H1 (cell line): ENCODE measurements around the gene GPR161. TPM values are rescaled to one million over a fixed set of nuclear protein-coding genes. Genes with fewer than 3 reads are reported as not detected.

ENCODE experiments used
- GABPA ChIP-seq: IDR thresholded peaks from 2 replicates; pipeline ENCODE4 v1.6.1; 2011; ENCODE audit warnings: mild to moderate bottlenecking, low read length, moderate library complexity, borderline replicate concordance; ENCODE audit not compliant: insufficient read depth
- polyA plus RNA-seq, 7 experiments: library from polyadenylated mRNA; depleted of rRNA in 3 of 7; stranded (reverse) in 5 of 7; unstranded in 2 of 7; fragments of >200 nt in 5 of 7; fragments of 200-250 nt in 2 of 7; gene quantifications; 1 replicate in 5 of 7; 2 replicates in 1 of 7; 4 replicates in 1 of 7; pipeline versions ENCODE4 v1.2.1 to v1.2.3, GENCODE V29; 2011 to 2013; ENCODE audit warnings: missing spikeins in 2 of 7, mixed read lengths in 2 of 7
- total RNA-seq: library from RNA; stranded (reverse); fragmentation: NEBNext Ultra II Directional; extraction: Animal tissue kit (Norgen Biotek cat#: 25700); gene quantifications from 2 replicates; pipeline ENCODE4 v1.2.1, GENCODE V29; 2021

GPR161 gene
- total and polyA plus RNA-seq, 2 of the 8 experiments (the other 6 are each of a cell fraction or from before 2014, with no cell fraction given): 13.7 to 16.8 TPM

- TF ChIP-seq GABPA: no peak
These were observed 9.4 kb upstream of the GPR161 start (continued) for GRCh38 chr1:168146160-168146539.
